HepG2 (cell line): Measurements from ENCODE around the gene IRS1. TPM values are rescaled to one million over a fixed set of nuclear protein-coding genes. Genes with fewer than 3 reads are reported as not detected.

Experiments used
- BHLHE40 ChIP-seq: IDR thresholded peaks from 2 replicates; pipeline ENCODE4 v1.6.1; 2011; ENCODE audit warnings: low read length, improper control_type of control experiment
- CHCHD3 ChIP-seq: sonication (generic); formaldehyde crosslinking; IDR thresholded peaks from 2 replicates; pipeline ENCODE4 v1.8.0; 2022; ENCODE audit warnings: mild to moderate bottlenecking, missing genetic modification reagents, moderate library complexity
- GPN1 ChIP-seq: sonication (generic); formaldehyde crosslinking; IDR thresholded peaks from 2 replicates; pipeline ENCODE4 v1.5.1; 2020; ENCODE audit warnings: missing genetic modification reagents, borderline replicate concordance
- HMG20A ChIP-seq: IDR thresholded peaks from 2 replicates; pipeline ENCODE4 v1.6.1; 2016; ENCODE audit warnings: borderline replicate concordance
- JARID2 ChIP-seq: sonication (generic); formaldehyde crosslinking; IDR thresholded peaks from 2 replicates; pipeline ENCODE4 v1.8.1; 2023; ENCODE audit warnings: missing genetic modification reagents, inconsistent platforms; ENCODE audit not compliant: insufficient replicate concordance
- ZNF282 ChIP-seq: fragments of 450-650 bp; IDR thresholded peaks from 2 replicates; pipeline ENCODE4 v1.6.1; 2018; ENCODE audit not compliant: partially characterized antibody
- ZNF350 ChIP-seq: sonication (generic); formaldehyde crosslinking; IDR thresholded peaks from 2 replicates; pipeline ENCODE4 v1.4.0; 2020; ENCODE audit warnings: mild to moderate bottlenecking, low read depth, missing genetic modification reagents, borderline replicate concordance
- ZNF552 ChIP-seq: sonication (generic); formaldehyde crosslinking; IDR thresholded peaks from 2 replicates; pipeline ENCODE4 v1.9.0; 2022; ENCODE audit warnings: missing genetic modification reagents, mild to moderate bottlenecking, borderline replicate concordance
- ZNF557 ChIP-seq: sonication (generic); formaldehyde crosslinking; IDR thresholded peaks from 2 replicates; pipeline ENCODE4 v1.4.0; 2020; ENCODE audit warnings: missing genetic modification reagents
- polyA plus RNA-seq, 8 experiments: library from polyadenylated mRNA; depleted of rRNA in 3 of 8; stranded (reverse) in 7 of 8; unstranded in 1 of 8; fragments of >200 nt; fragmentation: Illumina TruSeq in 4 of 8; extraction: Trizol in 4 of 8; gene quantifications; 2 replicates each; pipeline versions ENCODE4 v1.2.1 to v1.2.3, GENCODE V29; 2011 to 2016; ENCODE audit warnings: low read depth in 4 of 8, missing spikeins in 1 of 8, mixed read lengths in 1 of 8; ENCODE audit not compliant: insufficient read depth in 1 of 8
- total RNA-seq, 5 experiments: library from RNA; depleted of rRNA; stranded (reverse); fragments of >200 nt; fragmentation: Illumina TruSeq; extraction: Trizol; gene quantifications; 2 replicates each; pipeline ENCODE4 v1.2.3, GENCODE V29; 2016; ENCODE audit warnings: low read depth in 1 of 5
- TF ChIP-seq, protein P1 (sequence below): sonication (generic); formaldehyde crosslinking; IDR thresholded peaks from 2 replicates; pipeline ENCODE4 v1.9.0; 2021; ENCODE audit warnings: missing genetic modification reagents, borderline replicate concordance
- TF ChIP-seq, protein P2 (sequence below): IDR thresholded peaks from 2 replicates; pipeline ENCODE4 v1.6.1; 2016; ENCODE audit warnings: missing compliant biosample characterization, missing genetic modification reagents, borderline replicate concordance
- TF ChIP-seq, protein P3 (sequence below): sonication (generic); formaldehyde crosslinking; IDR thresholded peaks from 2 replicates; pipeline ENCODE4 v1.4.0; 2020; ENCODE audit warnings: missing genetic modification reagents, borderline replicate concordance
- TF ChIP-seq, protein P4 (sequence below): sonication (generic); formaldehyde crosslinking; IDR thresholded peaks from 2 replicates; pipeline ENCODE4 v1.5.0; 2020; ENCODE audit warnings: mild to moderate bottlenecking, missing genetic modification reagents, borderline replicate concordance
- TF ChIP-seq, protein P5 (sequence below): sonication (generic); formaldehyde crosslinking; IDR thresholded peaks from 2 replicates; pipeline ENCODE4 v1.4.0; 2020; ENCODE audit warnings: mild to moderate bottlenecking, missing genetic modification reagents

The IRS1 gene
- total and polyA plus RNA-seq, 2 of the 13 experiments (the other 11 are each of a cell fraction or from before 2014, with no cell fraction given): 8.7 to 9.0 TPM

DNA sequence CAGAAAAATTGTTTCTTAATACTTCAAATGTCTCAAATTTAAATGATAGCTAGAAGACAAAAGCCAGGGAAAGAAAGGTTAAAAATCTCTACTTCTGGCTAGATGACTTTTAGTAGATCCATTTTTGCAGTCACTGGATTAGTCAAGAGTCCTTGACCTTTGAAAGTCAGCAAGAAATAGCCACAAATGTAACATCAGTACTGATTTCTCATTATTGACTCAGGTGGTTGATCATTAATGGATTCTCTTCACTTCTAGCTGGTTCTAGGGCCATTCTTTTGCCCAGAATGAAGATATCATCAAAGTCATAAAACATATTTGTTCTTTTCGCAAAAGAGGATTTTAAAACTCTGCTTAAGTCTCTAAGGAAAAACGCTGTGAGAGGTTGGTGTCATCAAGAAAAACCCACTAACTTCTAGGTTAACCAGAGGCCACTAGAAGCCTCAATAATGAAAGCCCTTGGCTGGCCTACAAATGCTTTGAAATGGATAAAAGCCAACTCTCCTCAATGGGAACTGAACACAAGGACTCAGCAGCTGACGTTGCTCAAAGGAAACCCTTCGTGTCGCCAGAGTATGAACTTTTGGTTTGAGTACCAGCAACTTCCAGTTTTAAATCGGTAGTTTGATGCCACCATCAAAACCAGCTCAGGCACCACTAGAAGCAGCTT, 66.3 kb downstream of the IRS1 start (continued):
- TF ChIP-seq, protein P1, sequence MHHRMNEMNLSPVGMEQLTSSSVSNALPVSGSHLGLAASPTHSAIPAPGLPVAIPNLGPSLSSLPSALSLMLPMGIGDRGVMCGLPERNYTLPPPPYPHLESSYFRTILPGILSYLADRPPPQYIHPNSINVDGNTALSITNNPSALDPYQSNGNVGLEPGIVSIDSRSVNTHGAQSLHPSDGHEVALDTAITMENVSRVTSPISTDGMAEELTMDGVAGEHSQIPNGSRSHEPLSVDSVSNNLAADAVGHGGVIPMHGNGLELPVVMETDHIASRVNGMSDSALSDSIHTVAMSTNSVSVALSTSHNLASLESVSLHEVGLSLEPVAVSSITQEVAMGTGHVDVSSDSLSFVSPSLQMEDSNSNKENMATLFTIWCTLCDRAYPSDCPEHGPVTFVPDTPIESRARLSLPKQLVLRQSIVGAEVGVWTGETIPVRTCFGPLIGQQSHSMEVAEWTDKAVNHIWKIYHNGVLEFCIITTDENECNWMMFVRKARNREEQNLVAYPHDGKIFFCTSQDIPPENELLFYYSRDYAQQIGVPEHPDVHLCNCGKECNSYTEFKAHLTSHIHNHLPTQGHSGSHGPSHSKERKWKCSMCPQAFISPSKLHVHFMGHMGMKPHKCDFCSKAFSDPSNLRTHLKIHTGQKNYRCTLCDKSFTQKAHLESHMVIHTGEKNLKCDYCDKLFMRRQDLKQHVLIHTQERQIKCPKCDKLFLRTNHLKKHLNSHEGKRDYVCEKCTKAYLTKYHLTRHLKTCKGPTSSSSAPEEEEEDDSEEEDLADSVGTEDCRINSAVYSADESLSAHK (CRISPR knock-in tag): no peak
- TF ChIP-seq ZNF350 (CRISPR knock-in tag) (no peak), ZNF552 (CRISPR knock-in tag) (no peak; the same call in 1 of the 2 replicates), ZNF557 (CRISPR knock-in tag) (no peak; the same call in 1 of the 2 replicates), CHCHD3 (CRISPR knock-in tag) (no peak), JARID2 (CRISPR knock-in tag) (no peak), GPN1 (CRISPR knock-in tag) (no peak), ZNF282 (no peak), BHLHE40 (no peak), HMG20A (CRISPR knock-in tag) (peak; percentile 99)
- TF ChIP-seq, protein P2, sequence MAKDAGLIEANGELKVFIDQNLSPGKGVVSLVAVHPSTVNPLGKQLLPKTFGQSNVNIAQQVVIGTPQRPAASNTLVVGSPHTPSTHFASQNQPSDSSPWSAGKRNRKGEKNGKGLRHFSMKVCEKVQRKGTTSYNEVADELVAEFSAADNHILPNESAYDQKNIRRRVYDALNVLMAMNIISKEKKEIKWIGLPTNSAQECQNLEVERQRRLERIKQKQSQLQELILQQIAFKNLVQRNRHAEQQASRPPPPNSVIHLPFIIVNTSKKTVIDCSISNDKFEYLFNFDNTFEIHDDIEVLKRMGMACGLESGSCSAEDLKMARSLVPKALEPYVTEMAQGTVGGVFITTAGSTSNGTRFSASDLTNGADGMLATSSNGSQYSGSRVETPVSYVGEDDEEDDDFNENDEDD: peak; percentile 40; the same call in 1 of the 2 replicates
- TF ChIP-seq, protein P3, sequence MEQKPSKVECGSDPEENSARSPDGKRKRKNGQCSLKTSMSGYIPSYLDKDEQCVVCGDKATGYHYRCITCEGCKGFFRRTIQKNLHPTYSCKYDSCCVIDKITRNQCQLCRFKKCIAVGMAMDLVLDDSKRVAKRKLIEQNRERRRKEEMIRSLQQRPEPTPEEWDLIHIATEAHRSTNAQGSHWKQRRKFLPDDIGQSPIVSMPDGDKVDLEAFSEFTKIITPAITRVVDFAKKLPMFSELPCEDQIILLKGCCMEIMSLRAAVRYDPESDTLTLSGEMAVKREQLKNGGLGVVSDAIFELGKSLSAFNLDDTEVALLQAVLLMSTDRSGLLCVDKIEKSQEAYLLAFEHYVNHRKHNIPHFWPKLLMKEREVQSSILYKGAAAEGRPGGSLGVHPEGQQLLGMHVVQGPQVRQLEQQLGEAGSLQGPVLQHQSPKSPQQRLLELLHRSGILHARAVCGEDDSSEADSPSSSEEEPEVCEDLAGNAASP (CRISPR knock-in tag): peak; percentile 84
- TF ChIP-seq, protein P4, sequence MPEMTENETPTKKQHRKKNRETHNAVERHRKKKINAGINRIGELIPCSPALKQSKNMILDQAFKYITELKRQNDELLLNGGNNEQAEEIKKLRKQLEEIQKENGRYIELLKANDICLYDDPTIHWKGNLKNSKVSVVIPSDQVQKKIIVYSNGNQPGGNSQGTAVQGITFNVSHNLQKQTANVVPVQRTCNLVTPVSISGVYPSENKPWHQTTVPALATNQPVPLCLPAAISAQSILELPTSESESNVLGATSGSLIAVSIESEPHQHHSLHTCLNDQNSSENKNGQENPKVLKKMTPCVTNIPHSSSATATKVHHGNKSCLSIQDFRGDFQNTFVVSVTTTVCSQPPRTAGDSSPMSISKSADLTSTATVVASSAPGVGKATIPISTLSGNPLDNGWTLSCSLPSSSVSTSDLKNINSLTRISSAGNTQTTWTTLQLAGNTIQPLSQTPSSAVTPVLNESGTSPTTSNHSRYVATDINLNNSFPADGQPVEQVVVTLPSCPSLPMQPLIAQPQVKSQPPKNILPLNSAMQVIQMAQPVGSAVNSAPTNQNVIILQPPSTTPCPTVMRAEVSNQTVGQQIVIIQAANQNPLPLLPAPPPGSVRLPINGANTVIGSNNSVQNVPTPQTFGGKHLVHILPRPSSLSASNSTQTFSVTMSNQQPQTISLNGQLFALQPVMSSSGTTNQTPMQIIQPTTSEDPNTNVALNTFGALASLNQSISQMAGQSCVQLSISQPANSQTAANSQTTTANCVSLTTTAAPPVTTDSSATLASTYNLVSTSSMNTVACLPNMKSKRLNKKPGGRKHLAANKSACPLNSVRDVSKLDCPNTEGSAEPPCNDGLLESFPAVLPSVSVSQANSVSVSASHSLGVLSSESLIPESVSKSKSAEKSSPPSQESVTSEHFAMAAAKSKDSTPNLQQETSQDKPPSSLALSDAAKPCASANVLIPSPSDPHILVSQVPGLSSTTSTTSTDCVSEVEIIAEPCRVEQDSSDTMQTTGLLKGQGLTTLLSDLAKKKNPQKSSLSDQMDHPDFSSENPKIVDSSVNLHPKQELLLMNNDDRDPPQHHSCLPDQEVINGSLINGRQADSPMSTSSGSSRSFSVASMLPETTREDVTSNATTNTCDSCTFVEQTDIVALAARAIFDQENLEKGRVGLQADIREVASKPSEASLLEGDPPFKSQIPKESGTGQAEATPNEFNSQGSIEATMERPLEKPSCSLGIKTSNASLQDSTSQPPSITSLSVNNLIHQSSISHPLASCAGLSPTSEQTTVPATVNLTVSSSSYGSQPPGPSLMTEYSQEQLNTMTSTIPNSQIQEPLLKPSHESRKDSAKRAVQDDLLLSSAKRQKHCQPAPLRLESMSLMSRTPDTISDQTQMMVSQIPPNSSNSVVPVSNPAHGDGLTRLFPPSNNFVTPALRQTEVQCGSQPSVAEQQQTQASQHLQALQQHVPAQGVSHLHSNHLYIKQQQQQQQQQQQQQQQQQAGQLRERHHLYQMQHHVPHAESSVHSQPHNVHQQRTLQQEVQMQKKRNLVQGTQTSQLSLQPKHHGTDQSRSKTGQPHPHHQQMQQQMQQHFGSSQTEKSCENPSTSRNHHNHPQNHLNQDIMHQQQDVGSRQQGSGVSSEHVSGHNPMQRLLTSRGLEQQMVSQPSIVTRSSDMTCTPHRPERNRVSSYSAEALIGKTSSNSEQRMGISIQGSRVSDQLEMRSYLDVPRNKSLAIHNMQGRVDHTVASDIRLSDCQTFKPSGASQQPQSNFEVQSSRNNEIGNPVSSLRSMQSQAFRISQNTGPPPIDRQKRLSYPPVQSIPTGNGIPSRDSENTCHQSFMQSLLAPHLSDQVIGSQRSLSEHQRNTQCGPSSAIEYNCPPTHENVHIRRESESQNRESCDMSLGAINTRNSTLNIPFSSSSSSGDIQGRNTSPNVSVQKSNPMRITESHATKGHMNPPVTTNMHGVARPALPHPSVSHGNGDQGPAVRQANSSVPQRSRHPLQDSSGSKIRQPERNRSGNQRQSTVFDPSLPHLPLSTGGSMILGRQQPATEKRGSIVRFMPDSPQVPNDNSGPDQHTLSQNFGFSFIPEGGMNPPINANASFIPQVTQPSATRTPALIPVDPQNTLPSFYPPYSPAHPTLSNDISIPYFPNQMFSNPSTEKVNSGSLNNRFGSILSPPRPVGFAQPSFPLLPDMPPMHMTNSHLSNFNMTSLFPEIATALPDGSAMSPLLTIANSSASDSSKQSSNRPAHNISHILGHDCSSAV: no peak
- TF ChIP-seq, protein P5, sequence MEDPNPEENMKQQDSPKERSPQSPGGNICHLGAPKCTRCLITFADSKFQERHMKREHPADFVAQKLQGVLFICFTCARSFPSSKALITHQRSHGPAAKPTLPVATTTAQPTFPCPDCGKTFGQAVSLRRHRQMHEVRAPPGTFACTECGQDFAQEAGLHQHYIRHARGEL (CRISPR knock-in tag): no peak
